Natural killer cell (primary cell): ENCODE results near the gene ZNF526. TPM values are rescaled to one million over a fixed set of nuclear protein-coding genes. Genes with fewer than 3 reads are reported as not detected.

Experiments used
- ATAC-seq, 3 donors: fragments of 150-1000 bp in 2 of 3; fragments of 200-7000 bp in 1 of 3; cut with Tn5 transposase; 1 replicate in 1 of 3; 2 replicates in 2 of 3; pipeline ENCODE4 v1.10.0; 2021; ENCODE audit warnings: mild to moderate bottlenecking in 2 of 3, moderate library complexity in 2 of 3
- DNase-seq, 2 donors: peaks; one replicate each; pipeline versions ENCODE4 v3.0.0 to v3.0.0-alpha.2; 2013 to 2021; ENCODE audit warnings: mixed read lengths in 1 of 2
- H3K27ac ChIP-seq: one replicate; pipeline ENCODE4 v1.5.1; 2013; ENCODE audit warnings: mild to moderate bottlenecking, low read length
- H3K27me3 ChIP-seq: one replicate; pipeline ENCODE4 v1.6.1; 2013; ENCODE audit warnings: low read length; ENCODE audit not compliant: control insufficient read depth, insufficient read depth
- H3K36me3 ChIP-seq: one replicate; pipeline ENCODE4 v1.6.1; 2013; ENCODE audit warnings: low read length; ENCODE audit not compliant: control insufficient read depth, insufficient read depth
- H3K4me1 ChIP-seq: one replicate; pipeline ENCODE4 v1.6.1; 2013; ENCODE audit warnings: low read length; ENCODE audit not compliant: control insufficient read depth, insufficient read depth
- H3K4me3 ChIP-seq: one replicate; pipeline ENCODE4 v1.5.1; 2013; ENCODE audit warnings: low read length
- H3K9me3 ChIP-seq: one replicate; pipeline ENCODE4 v1.6.1; 2013; ENCODE audit warnings: low read length; ENCODE audit not compliant: control insufficient read depth, insufficient read depth
- H3K27ac Mint-ChIP-seq, 2 donors: one replicate each; pipeline ENCODE4 v1.8.0; 2022; ENCODE audit warnings: mild to moderate bottlenecking in 2 of 2, mixed read lengths in 2 of 2, moderate library complexity in 1 of 2
- H3K27me3 Mint-ChIP-seq, 2 donors: one replicate each; pipeline ENCODE4 v1.8.0; 2022; ENCODE audit warnings: low read depth in 2 of 2, mixed read lengths in 2 of 2
- H3K36me3 Mint-ChIP-seq: one replicate; pipeline ENCODE4 v1.8.0; 2022; ENCODE audit warnings: mixed read lengths
- H3K4me1 Mint-ChIP-seq, 2 donors: one replicate each; pipeline ENCODE4 v1.8.0; 2022; ENCODE audit warnings: mixed read lengths in 2 of 2
- H3K4me3 Mint-ChIP-seq: one replicate; pipeline ENCODE4 v1.8.0; 2022; ENCODE audit warnings: mild to moderate bottlenecking, moderate library complexity, mixed read lengths
- H3K9me3 Mint-ChIP-seq, 2 donors: one replicate each; pipeline ENCODE4 v1.8.0; 2022; ENCODE audit warnings: mixed read lengths in 2 of 2
- CTCF ChIP-seq: fragments of 200-600 bp; IDR thresholded peaks from one replicate; pipeline ENCODE4 v1.8.0; 2022; ENCODE audit warnings: antibody characterized with exemption
- WGBS: methylation state at CpG from one replicate; pipeline ENCODE4 v1.1.7; 2013; ENCODE audit warnings: missing lambda C conversion rate; ENCODE audit not compliant: insufficient coverage; 5-methylcytosine and 5-hydroxymethylcytosine counted together
- intact Hi-C: fragments of 100-400 bp; cut with micrococcal nuclease; formaldehyde crosslinking; loops from one replicate; pipeline ENCODE4 v1.14.2; 2022
- total RNA-seq, 4 donors: library from RNA; stranded (reverse); fragments of 120-200 nt in 1 of 4; gene quantifications; one replicate each; pipeline versions ENCODE4 v1.2.3 to v1.2.4, GENCODE V29; 2013 to 2022

ZNF526 gene
- total RNA-seq, 3 donors from 2014 or later (not counting 1 experiment from before 2014, with no cell fraction given), result 8.8 to 10.6 (median 10.2) TPM

GRCh38 chr19:42239544-42240220, 19.6 kb downstream of the ZNF526 start:
- WGBS, result 96% methylated on average over 10 of the region's 10 CpGs
- peaks cover 54 to 62% of the 10 kb centered on the region in 2 donors for H3K4me1 Mint-ChIP-seq
- H3K36me3 Mint-ChIP-seq, result no peaks in the 10 kb centered on the region
- Histone ChIP-seq H3K9me3 (no peaks in the 10 kb centered on the region), H3K27me3 (no peaks in the 10 kb centered on the region), H3K27ac (no peak overlapping the region), H3K36me3 (peaks cover 38% of the 10 kb centered on the region), H3K4me3 (no peak overlapping the region), H3K4me1 (peaks cover 38% of the 10 kb centered on the region)
- no peak for TF ChIP-seq CTCF
- DNase-seq (no peak), ATAC-seq (no peak)
- peak overlapping the region; percentile 43 to 98 for H3K27ac Mint-ChIP-seq
- no peak overlapping the region for H3K4me3 Mint-ChIP-seq
- no peaks in the 10 kb centered on the region for H3K27me3 Mint-ChIP-seq
- H3K9me3 Mint-ChIP-seq, result no peaks in the 10 kb centered on the region
- intact Hi-C loops, result no loop called here

GRCh38 chr19:42241279-42241678, 21.2 kb downstream of the ZNF526 start:
- H3K4me3 ChIP-seq, result peak overlapping the region; percentile 55
- Mint-ChIP-seq H3K9me3 (no peaks in the 10 kb centered on the region), H3K4me3 (peak overlapping the region; percentile 85), H3K27ac (peak overlapping the region; percentile 93 to 98), H3K4me1 (peaks cover 53 to 67% of the 10 kb centered on the region in 2 donors), H3K36me3 (no peaks in the 10 kb centered on the region), H3K27me3 (no peaks in the 10 kb centered on the region)
- no peak for TF ChIP-seq CTCF
- no peaks in the 10 kb centered on the region for H3K9me3 ChIP-seq
- ATAC-seq, result no peak
- H3K4me1 ChIP-seq, result peaks cover 44% of the 10 kb centered on the region
- H3K36me3 ChIP-seq, result peaks cover 25% of the 10 kb centered on the region
- H3K27ac ChIP-seq, result peak overlapping the region; percentile 63
- WGBS, result 97% methylated on average over 3 of the region's 3 CpGs
- no peak for DNase-seq
- no peaks in the 10 kb centered on the region for H3K27me3 ChIP-seq
- intact Hi-C loops, result no loop called here

GRCh38 chr19:42242069-42242511, 22.0 kb downstream of the ZNF526 start:
- Histone ChIP-seq H3K4me3 (peak overlapping the region; percentile 55), H3K27ac (peak overlapping the region; percentile 63), H3K36me3 (peaks cover 18% of the 10 kb centered on the region), H3K4me1 (peaks cover 44% of the 10 kb centered on the region), H3K9me3 (no peaks in the 10 kb centered on the region), H3K27me3 (no peaks in the 10 kb centered on the region)
- WGBS, result 0% methylated on average over 49 of the region's 49 CpGs
- Mint-ChIP-seq H3K27ac (peak overlapping the region; percentile 93 to 98), H3K4me1 (peaks cover 45 to 62% of the 10 kb centered on the region in 2 donors), H3K4me3 (peak overlapping the region; percentile 98), H3K9me3 (no peaks in the 10 kb centered on the region), H3K36me3 (no peaks in the 10 kb centered on the region), H3K27me3 (no peaks in the 10 kb centered on the region)
- DNase-seq, result no peak
- TF ChIP-seq CTCF, result no peak
- no peak for ATAC-seq
- intact Hi-C loops, result loop anchor here (1.0 to 2.0 kb wide), 3 partner anchors 22 to 181 kb away; partner anchors contain the start of gene ZNF526
